Caco-2 (cell line): Measurements from ENCODE around the gene TMPRSS11A. TPM values are rescaled to one million over a fixed set of nuclear protein-coding genes. Genes with fewer than 3 reads are reported as not detected.

Experiments used
- BruUV-seq: library from RNA; stranded (reverse); fragments of 400-500 nt; replicated peaks from 2 replicates; lab custom pipeline; 2021; lab: Mats Ljungman, UMichigan
- CTCF ChIA-PET: fragments of 300-600 bp; sonication (Branson Sonifier 250); formaldehyde crosslinking; loops from one replicate; lab custom pipeline; 2022; ENCODE audit warnings: antibody characterized with exemption; lab: Charles Lee
- POLR2A ChIA-PET: fragments of 300-600 bp; sonication (Branson Sonifier 250); formaldehyde crosslinking; loops from one replicate; lab custom pipeline; 2022; ENCODE audit warnings: antibody characterized with exemption; lab: Charles Lee
- DNase-seq, 2 experiments: peaks; one replicate each; pipeline versions ENCODE4 v3.0.0 to v3.0.0-alpha.2; 2020 to 2022
- H3K27me3 ChIP-seq: replicated peaks from 2 replicates; pipeline ENCODE4 v1.6.0; 2011; ENCODE audit warnings: low read length; ENCODE audit not compliant: control insufficient read depth, insufficient read depth
- H3K36me3 ChIP-seq: 2 replicates; pipeline ENCODE4 v1.5.1; 2011; ENCODE audit warnings: low read length; ENCODE audit not compliant: control insufficient read depth, insufficient read depth
- H3K4me1 ChIP-seq: fragments of 250-450 bp; sonication (Bioruptor Pico); 2 replicates; pipeline ENCODE4 v1.5.1; 2020; ENCODE audit warnings: mild to moderate bottlenecking
- H3K4me3 ChIP-seq: 2 replicates; pipeline ENCODE4 v1.5.1; 2011; ENCODE audit warnings: low read depth, mild to moderate bottlenecking, control low read depth, low read length
- H3K9me3 ChIP-seq: fragments of 250-450 bp; sonication (Bioruptor Pico); 2 replicates; pipeline ENCODE4 v1.5.1; 2020; ENCODE audit warnings: mild to moderate bottlenecking, moderate library complexity
- H3K27ac Mint-ChIP-seq: one replicate; pipeline ENCODE4 v1.8.0; 2022; ENCODE audit warnings: mixed read lengths; ENCODE audit not compliant: unreplicated experiment
- H3K27me3 Mint-ChIP-seq: one replicate; pipeline ENCODE4 v1.8.0; 2022; ENCODE audit warnings: mixed read lengths; ENCODE audit not compliant: insufficient read depth, unreplicated experiment
- H3K36me3 Mint-ChIP-seq: one replicate; pipeline ENCODE4 v1.8.0; 2022; ENCODE audit warnings: mild to moderate bottlenecking, mixed read lengths; ENCODE audit not compliant: insufficient read depth, unreplicated experiment
- H3K4me1 Mint-ChIP-seq: one replicate; pipeline ENCODE4 v1.8.0; 2022; ENCODE audit warnings: low read depth, mixed read lengths; ENCODE audit not compliant: unreplicated experiment
- H3K4me3 Mint-ChIP-seq: one replicate; pipeline ENCODE4 v1.8.0; 2022; ENCODE audit warnings: mild to moderate bottlenecking, moderate library complexity, mixed read lengths; ENCODE audit not compliant: unreplicated experiment
- H3K9me3 Mint-ChIP-seq: one replicate; pipeline ENCODE4 v1.8.0; 2022; ENCODE audit warnings: mixed read lengths; ENCODE audit not compliant: unreplicated experiment
- intact Hi-C: fragments of 100-400 bp; cut with micrococcal nuclease; formaldehyde crosslinking; loops from one replicate; pipeline ENCODE4 v1.10.0; 2022; ENCODE audit not compliant: unreplicated experiment
- total RNA-seq: library from RNA; stranded (reverse); gene quantifications from 2 replicates; pipeline ENCODE4 v1.2.3, GENCODE V29; 2022
- TF ChIP-seq, protein P1 (sequence below), 2 experiments: fragments of 200-600 bp in 1 of 2; IDR thresholded peaks; 1 replicate in 1 of 2; 2 replicates in 1 of 2; pipeline versions ENCODE4 v1.5.1 to v1.8.0; 2011 to 2022; ENCODE audit warnings: antibody characterized with exemption in 1 of 2, control low read depth in 1 of 2, inconsistent platforms in 1 of 2, low read depth in 1 of 2, low read length in 1 of 2, mild to moderate bottlenecking in 1 of 2, moderate library complexity in 1 of 2; ENCODE audit not compliant: insufficient read depth in 1 of 2, severe bottlenecking in 1 of 2, unreplicated experiment in 1 of 2

TMPRSS11A gene
- total RNA-seq, 1 experiment from 2014 or later: not detected

DNA sequence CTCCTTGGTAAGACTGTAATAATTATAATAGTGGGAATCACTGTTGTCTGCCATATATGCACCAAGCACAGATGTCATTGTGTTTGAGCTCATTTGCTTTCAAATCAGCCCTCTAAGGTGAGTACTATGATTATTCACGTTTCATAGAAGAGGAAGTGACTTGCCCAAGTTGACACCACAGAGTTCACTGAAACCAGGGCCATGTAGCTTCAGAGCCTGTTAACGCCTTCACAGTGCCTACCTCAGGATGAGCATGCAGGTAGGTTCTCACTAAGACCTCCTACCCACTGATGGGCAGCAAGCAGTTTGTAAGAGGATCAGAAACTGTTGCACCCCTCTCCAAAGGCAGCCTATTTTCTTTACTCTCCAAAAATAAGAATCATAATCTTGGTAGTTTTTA lies 27.4 kb downstream of the TMPRSS11A start:
- H3K36me3 ChIP-seq: no peaks in the 10 kb centered on the region
- no TSS peak for BruUV-seq
- no peaks in the 10 kb centered on the region for H3K4me1 ChIP-seq
- H3K9me3 ChIP-seq: no peaks in the 10 kb centered on the region; the same call in 1 of the 2 replicates
- POLR2A ChIA-PET: no interaction called here
- CTCF ChIA-PET: no interaction called here
- DNase-seq: no peak
- Mint-ChIP-seq H3K27ac (no peak overlapping the region), H3K9me3 (no peaks in the 10 kb centered on the region), H3K27me3 (no peaks in the 10 kb centered on the region), H3K4me1 (no peaks in the 10 kb centered on the region), H3K4me3 (no peak overlapping the region), H3K36me3 (no peaks in the 10 kb centered on the region)
- intact Hi-C loops: no loop called here
- H3K27me3 ChIP-seq: no peaks in the 10 kb centered on the region
- TF ChIP-seq, protein P1, sequence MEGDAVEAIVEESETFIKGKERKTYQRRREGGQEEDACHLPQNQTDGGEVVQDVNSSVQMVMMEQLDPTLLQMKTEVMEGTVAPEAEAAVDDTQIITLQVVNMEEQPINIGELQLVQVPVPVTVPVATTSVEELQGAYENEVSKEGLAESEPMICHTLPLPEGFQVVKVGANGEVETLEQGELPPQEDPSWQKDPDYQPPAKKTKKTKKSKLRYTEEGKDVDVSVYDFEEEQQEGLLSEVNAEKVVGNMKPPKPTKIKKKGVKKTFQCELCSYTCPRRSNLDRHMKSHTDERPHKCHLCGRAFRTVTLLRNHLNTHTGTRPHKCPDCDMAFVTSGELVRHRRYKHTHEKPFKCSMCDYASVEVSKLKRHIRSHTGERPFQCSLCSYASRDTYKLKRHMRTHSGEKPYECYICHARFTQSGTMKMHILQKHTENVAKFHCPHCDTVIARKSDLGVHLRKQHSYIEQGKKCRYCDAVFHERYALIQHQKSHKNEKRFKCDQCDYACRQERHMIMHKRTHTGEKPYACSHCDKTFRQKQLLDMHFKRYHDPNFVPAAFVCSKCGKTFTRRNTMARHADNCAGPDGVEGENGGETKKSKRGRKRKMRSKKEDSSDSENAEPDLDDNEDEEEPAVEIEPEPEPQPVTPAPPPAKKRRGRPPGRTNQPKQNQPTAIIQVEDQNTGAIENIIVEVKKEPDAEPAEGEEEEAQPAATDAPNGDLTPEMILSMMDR (IDR thresholded peaks at IDR 0.05; ENCODE audit: insufficient read depth in 1 of 2, low read depth in 1 of 2, low read length in 1 of 2, severe bottlenecking in 1 of 2, unreplicated experiment in 1 of 2): no peak
- no peak overlapping the region for H3K4me3 ChIP-seq

- no TSS peak for BruUV-seq
- H3K4me3 Mint-ChIP-seq: no peak overlapping the region
- H3K36me3 Mint-ChIP-seq: no peaks in the 10 kb centered on the region
- ChIA-PET POLR2A (no interaction called here), CTCF (no interaction called here)
- H3K4me1 ChIP-seq: no peaks in the 10 kb centered on the region
- no peaks in the 10 kb centered on the region for H3K27me3 Mint-ChIP-seq
- DNase-seq: no peak
- H3K36me3 ChIP-seq: no peaks in the 10 kb centered on the region
- H3K9me3 Mint-ChIP-seq: no peaks in the 10 kb centered on the region
- TF ChIP-seq, protein P1 (IDR thresholded peaks at IDR 0.05; ENCODE audit: insufficient read depth in 1 of 2, low read depth in 1 of 2, low read length in 1 of 2, severe bottlenecking in 1 of 2, unreplicated experiment in 1 of 2): no peak
- H3K9me3 ChIP-seq: no peaks in the 10 kb centered on the region; the same call in 1 of the 2 replicates
- no peaks in the 10 kb centered on the region for H3K27me3 ChIP-seq
- H3K4me3 ChIP-seq: no peak overlapping the region
- intact Hi-C loops: no loop called here
- no peaks in the 10 kb centered on the region for H3K4me1 Mint-ChIP-seq
- no peak overlapping the region for H3K27ac Mint-ChIP-seq
These were observed 28.7 kb downstream of the TMPRSS11A start for GRCh38 chr4:67934628-67935027.

DNA sequence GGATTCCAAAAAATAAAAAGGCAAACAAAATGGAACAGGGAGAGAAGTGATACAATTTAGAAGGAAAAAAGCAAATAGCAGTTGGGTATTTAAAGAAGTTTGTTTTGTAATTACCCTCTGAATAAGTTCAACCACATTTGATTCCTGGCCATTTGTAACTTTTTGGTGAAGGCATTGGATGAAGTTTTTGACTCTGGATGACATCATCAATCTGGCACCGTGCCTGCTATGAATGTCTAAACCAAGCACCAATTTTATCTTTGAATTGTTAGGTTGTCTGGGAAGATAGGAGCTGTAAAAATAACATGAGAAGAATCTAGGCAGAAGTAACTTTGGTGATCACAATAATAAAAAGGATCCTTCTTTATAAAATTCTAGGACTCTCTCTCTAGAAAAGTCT lies 29.5 kb downstream of the TMPRSS11A start:
- Histone ChIP-seq H3K27me3 (no peaks in the 10 kb centered on the region), H3K4me1 (no peaks in the 10 kb centered on the region), H3K9me3 (no peaks in the 10 kb centered on the region; the same call in 1 of the 2 replicates), H3K36me3 (no peaks in the 10 kb centered on the region), H3K4me3 (no peak overlapping the region)
- ChIA-PET POLR2A (no interaction called here), CTCF (no interaction called here)
- H3K27me3 Mint-ChIP-seq: no peaks in the 10 kb centered on the region
- intact Hi-C loops: no loop called here
- BruUV-seq: no TSS peak
- DNase-seq: no peak
- H3K4me1 Mint-ChIP-seq: no peaks in the 10 kb centered on the region
- no peaks in the 10 kb centered on the region for H3K36me3 Mint-ChIP-seq
- no peak overlapping the region for H3K4me3 Mint-ChIP-seq
- H3K27ac Mint-ChIP-seq: no peak overlapping the region
- TF ChIP-seq, protein P1 (IDR thresholded peaks at IDR 0.05; ENCODE audit: insufficient read depth in 1 of 2, low read depth in 1 of 2, low read length in 1 of 2, severe bottlenecking in 1 of 2, unreplicated experiment in 1 of 2): no peak
- H3K9me3 Mint-ChIP-seq: no peaks in the 10 kb centered on the region
